H1 (cell line): ENCODE results near the gene NLGN4Y. TPM values are rescaled to one million over a fixed set of nuclear protein-coding genes. Genes with fewer than 3 reads are reported as not detected.

Source experiments
- CHD7 ChIP-seq: fragments of 300-600 bp; sonication (generic); IDR thresholded peaks from 2 replicates; pipeline ENCODE4 v1.7.1; 2012; ENCODE audit warnings: low read length, moderate library complexity, mild to moderate bottlenecking, inconsistent platforms; ENCODE audit not compliant: insufficient replicate concordance
- EGR1 ChIP-seq: IDR thresholded peaks from 2 replicates; pipeline ENCODE4 v1.6.1; 2011; ENCODE audit warnings: low read depth, low read length, borderline replicate concordance
- SP1 ChIP-seq: IDR thresholded peaks from 2 replicates; pipeline ENCODE4 v1.6.1; 2011; ENCODE audit warnings: low read depth, low read length
- YY1 ChIP-seq: IDR thresholded peaks from 2 replicates; pipeline ENCODE4 v1.6.1; 2011; ENCODE audit warnings: low read depth, mild to moderate bottlenecking, low read length
- polyA plus RNA-seq, 7 experiments: library from polyadenylated mRNA; depleted of rRNA in 3 of 7; stranded (reverse) in 5 of 7; unstranded in 2 of 7; fragments of >200 nt in 5 of 7; fragments of 200-250 nt in 2 of 7; gene quantifications; 1 replicate in 5 of 7; 2 replicates in 1 of 7; 4 replicates in 1 of 7; pipeline versions ENCODE4 v1.2.1 to v1.2.3, GENCODE V29; 2011 to 2013; ENCODE audit warnings: missing spikeins in 2 of 7, mixed read lengths in 2 of 7
- total RNA-seq: library from RNA; stranded (reverse); fragmentation: NEBNext Ultra II Directional; extraction: Animal tissue kit (Norgen Biotek cat#: 25700); gene quantifications from 2 replicates; pipeline ENCODE4 v1.2.1, GENCODE V29; 2021

Gene NLGN4Y
- total and polyA plus RNA-seq, 2 of the 8 experiments (the other 6 are each of a cell fraction or from before 2014, with no cell fraction given), result 35.7 to 51.3 TPM

- TF ChIP-seq CHD7 (no peak), EGR1 (no peak), SP1 (no peak), YY1 (no peak)
These were observed 313.1 kb downstream of the NLGN4Y start (continued) for GRCh38 chrY:14837466-14837865.
